ENCODE measurements around the gene AKR1D1.
"Not testable (repeated sequence)": the region's sequence is repeated elsewhere in the genome, so short reads cannot be mapped to it uniquely, and the experiment has no call there.

Gene AKR1D1

DNA sequence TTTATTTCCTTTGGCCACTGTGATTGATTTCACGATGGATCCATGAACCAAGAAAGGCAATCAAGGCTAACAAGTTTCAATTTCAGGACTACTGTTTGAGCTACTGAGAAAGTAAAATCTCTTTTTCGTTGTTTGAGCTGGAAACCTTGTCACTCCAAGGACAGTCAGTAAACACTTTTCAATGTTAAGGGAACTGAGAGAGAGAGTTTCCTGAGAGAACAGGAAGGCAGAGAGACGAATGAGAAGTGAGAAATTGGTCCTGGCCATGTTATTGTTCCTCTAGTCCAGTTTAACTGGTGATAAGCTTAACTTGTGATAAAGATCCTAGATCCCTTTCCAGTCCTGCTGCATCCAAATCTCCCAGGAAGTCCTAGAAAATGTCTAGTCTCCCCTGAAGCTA is 909 bp upstream of the AKR1D1 start:
- DNase-seq: no peak

DNA sequence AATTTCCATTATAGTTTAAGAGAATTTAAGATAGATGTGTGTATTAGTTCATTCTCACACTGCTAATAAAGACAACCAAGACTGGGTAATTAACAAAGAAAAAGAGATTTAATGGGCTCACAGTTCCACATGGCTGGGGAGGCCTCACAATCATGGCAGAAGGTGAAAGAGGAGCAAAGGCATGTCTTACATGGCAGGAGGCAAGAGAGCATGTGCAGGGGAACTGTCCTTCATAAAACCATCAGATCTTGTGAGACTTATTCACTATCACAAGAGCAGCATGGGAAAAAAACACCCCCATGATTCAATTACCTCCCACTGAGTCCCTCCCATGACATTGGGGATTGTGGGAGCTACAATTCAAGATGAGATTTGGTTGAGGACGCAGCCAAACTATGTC is 473 bp upstream of the AKR1D1 start:
- not testable (repeated sequence) for DNase-seq

DNA sequence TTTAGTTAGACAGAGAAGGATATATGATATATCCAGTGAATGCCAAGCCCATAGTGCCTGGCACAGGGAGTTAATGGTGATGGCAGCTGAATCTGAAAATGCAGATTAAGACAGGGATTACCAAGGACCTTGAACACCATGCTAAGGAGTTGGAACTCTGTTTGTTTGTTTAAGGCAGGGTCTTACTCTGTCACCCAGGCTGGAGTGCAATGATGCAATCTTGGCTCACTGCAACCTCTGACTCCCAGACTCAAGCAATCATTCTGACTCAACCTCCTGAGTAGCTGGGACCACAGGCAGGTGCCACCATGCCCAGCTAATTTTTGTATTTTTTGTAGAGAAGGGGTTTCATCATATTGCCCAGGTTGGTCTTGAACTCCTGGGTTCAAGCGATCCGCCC is 1.6 kb downstream of the AKR1D1 start:
- DNase-seq: no peak

DNA sequence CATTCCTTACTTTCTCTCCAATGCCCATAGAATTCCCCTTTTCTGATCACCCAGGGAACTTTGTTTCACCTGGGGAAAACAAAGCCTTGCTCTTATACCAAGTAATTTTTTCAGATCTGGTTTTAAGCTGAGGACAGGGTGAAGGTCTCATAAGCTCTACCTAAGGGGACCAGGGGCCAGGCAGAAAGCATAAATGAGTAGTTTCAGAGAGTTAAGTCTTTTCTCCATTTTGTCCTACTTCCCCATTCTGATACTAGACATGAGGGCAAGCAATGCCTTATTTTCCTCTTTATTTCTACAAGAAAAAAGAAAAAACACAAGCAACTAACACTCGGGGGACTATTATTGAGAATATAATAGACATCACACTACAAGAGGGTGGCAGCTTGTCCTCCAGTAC is 2.9 kb downstream of the AKR1D1 start:
- DNase-seq: no peak

DNA sequence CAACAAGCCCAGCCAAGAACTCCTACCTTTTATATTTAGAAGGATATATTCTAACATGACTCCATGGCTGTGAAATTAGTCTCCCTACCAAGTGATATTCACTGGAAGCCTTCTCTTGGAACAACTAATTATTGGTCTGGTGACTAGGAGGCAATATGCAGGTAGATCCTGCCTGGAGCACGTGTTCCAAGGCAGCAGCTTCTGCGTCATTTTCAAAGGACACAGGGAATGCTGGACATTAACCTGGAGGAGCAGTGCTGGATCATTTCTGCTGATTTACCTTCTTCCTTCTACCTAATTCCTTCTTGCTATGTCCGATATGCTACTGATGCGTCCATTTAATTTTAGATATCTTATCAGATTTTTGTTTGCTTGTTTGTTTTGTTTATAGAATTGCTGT is 5.6 kb downstream of the AKR1D1 start:
- no peak for DNase-seq

DNA sequence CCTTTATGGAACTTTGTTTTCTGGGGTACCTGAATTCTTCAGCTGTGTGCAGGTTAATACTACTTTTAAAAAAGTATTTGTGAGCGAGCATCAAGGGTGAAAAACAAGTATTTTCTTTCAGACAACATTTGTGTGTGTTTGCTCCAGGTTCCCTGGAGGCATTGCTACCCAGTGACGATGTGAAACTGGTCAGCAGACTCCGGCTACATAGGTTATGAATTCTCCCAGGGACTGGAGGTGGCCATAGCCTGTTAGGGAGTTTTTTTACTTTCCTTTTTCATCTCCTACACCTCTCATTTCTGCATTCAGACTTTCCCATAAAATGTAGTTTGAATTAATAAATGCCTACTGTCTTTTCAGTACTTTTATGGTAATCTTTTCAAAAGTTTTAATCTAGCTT is 7.6 kb downstream of the AKR1D1 start:
- DNase-seq: no peak

DNA sequence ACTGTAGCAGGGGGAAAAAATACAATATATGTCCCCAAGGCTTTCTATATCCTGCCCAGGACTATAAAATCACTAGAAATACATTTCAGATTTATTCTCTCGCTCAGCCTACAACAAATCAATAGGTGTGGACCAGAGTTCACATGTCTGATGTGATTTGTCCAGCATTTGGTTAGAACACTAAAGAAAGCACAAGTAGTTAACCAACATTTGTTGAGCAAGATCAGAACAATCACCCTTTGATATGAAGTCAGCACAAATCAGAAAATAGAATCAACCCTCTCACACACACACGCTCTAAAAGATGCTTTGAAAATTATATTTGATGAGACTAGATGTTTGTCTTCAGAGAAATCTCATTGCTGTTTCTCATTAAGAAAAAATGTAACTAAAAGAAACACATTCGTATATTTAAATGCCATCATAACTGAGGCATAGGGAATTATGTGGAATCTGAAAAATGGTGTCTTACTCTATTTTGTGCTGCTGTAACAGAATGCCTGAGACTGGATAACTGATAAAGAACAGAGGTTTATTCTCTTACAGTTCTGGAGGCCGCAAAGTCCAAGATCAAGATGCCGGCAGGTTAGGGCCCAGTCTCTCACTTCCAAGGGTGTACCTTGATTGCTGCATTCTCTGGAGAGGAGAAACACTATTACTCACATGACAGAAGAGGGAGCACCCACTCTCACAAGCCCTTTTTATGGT is 10.5 kb downstream of the AKR1D1 start:
- no peak for DNase-seq

DNA sequence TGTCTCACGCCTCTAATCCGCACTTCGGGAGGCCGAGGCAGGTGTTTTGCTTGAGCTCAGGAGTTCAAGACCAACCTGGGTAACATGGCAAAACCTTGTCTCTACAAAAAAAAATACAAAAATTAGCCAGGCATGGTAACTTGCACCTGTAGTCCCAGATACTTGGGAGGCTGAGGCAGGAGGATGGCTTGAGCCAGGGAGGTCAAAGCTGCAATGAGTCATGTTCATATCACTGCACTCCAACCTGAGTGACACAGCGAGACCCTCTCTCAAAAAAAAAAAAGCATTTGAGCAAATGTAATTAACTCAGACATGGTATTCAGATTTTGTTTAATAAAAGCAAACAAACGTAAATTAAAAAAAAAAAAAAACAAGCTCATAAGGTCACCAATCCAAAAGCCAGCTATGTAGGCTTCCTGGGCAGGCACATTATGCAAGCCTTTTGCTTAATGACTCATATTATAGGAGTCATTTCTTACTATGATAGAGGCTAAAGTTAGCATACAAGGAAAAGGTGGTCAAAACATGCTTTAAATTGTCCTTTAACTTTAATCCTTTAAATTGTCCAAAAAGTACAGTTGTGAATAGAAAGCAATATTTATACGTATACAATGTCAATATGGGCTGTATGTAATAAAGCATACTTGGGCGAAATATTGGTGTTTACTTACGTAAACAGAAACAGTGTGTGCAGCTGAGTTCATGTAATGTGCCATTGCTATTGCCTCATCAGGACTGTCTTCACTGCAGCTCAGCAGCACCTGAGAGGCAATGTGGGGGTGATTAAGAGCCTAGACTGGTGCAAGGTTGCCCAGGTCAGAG is 13.0 kb downstream of the AKR1D1 start:
- DNase-seq: no peak

DNA sequence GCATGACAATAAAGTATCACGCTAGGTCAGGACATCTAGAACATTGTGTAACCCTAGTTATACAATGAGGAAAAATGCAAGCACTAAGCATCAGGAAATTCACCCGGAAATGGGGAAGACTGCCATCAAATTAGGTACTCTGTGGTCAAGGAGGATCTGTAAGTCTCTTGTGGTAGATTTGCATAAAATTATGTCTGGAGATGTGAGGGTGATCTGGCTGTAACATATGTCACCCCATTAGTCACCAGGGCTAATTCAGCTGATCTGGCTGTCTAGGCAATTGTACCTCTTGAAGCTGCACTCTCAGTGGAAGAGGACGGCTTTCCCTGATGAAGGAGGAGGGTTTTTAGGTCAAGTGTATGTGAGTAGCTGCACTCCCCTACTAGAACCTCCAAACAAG is 14.8 kb downstream of the AKR1D1 start:
- DNase-seq: no peak

DNA sequence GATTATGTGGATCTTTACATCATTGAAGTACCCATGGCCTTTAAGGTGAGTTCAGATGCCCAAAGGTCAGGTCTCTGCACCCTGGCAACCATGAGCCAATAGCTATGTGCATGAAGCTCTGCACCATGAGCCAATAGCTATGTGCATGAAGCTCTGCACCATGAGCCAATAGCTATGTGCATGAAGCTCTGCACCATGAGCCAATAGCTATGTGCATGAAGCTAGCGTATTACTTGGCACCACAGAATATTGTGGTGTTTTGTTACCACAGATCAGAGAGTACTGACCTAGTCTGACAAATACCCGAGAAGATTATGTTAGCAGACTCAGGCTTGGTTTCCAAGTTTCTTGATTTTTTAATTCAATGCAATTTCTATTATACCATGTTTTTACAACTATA is 15.6 kb downstream of the AKR1D1 start:
- not testable (repeated sequence) for DNase-seq

DNA sequence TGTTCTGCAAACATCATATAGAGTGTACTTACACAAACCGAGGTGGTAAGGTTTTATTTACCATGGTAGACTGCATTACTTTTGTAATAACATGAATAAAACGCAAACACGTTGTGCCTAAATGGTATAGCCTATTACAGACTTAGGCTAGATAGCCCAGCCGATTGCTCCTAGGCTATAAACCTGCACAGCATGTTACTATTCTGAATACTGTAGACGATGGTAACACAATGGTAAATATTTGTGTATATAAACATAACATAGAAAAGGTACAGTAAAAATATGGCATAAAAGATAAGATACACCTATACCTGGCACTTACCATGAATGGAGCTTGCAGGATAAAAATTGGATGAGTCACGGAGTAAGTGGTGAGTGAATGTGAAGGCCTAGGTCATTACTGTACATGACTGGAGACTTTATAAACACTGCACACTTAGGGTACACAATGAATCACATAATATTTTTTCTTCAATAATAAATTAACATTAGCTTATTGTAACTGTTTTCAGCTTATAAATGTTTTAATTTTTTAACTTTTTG is 16.3 kb downstream of the AKR1D1 start:
- DNase-seq: peak; percentile 27

DNA sequence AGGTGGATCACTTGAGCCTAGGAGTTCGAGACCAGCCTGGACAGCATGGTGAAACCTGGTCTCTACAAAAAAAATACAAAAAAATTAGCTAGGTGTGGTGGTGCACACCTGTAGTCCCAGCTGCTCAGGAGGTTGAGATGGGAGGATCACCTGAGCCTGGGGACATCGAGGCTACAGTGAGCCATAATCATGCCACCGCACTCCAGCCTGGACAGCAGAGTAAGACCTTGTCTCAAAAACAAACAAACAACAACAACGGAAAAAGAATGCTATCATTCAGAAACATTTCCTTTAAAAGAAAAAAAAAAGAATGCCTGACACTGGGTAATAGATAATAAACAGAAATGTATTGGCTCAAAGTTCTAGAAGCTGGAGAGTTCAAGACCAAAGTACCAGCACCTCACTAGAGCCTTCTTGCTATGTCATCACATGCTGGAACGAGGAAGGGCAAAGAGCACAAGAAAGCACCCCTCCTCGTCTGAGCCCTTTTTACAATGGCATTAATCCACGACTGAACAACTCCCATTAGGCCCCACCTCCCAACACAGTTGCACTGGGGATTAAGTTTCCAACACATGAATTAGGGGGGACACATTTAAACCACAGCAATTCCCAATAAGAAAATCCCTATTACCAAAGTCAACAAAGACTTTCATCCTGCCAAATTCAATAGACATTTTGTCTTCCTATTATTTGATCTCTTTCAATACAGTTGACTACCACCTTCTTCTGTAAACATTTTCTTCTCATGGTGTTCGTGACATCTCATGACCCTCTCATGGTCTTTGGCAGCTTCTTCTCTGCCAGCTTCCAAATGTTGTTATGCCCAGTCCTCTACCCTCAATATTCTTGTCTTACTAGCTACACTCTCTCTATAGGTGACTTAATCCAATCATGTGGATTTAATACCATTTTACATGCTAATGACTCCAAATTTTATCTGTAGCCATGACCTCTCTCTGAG is 20.0 kb downstream of the AKR1D1 start:
- no peak for DNase-seq

DNA sequence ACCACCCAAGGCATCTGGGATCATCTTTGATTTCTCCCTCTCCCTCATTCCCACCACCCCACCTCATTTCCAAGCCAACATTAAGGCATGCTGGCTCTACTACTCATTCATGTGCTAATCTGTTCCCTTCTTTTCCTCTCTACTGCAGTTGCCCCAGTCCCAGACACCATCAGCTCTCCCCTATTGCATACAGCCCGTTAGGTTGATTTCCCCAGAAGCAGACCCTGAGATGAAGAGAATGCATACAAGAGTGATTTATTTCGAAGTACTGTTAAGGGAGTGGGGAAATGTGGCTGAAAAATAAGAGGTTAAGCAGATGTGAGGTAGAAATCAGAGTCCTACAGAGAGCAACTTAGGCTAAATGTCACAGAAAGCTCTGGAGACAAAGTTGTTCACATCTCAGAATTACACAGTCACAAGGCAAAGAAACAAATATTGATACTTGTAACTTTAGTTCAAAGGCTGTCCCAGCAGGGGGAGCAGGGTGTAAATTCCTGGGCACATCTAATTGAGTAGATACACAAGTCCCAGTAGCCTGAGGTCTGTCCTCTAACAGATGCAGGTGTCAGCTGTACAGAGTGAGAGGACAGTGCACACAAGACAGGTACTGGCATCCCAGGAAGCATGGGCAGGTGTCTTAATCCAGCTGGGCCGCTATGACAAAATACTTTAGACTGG is 20.9 kb downstream of the AKR1D1 start:
- no peak for DNase-seq

DNA sequence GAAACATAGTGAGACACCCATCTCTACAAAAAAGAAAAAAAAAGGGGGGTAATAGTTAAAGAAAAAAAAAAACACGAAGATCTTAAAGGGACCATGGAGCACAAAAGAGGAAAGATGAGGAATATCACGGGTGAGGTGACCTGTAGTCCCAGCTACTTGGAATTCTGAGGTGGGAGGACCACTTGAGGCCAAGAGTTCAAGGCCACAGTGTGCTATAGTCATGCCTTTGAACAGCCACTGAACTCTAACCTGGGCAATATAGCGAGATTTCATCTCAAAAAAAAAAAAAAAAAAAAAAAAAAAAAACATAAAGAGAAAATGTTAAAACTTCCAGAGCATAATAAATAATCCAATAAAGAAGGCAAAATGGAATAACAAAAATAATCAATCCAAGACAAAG is 23.6 kb downstream of the AKR1D1 start:
- no peak for DNase-seq

DNA sequence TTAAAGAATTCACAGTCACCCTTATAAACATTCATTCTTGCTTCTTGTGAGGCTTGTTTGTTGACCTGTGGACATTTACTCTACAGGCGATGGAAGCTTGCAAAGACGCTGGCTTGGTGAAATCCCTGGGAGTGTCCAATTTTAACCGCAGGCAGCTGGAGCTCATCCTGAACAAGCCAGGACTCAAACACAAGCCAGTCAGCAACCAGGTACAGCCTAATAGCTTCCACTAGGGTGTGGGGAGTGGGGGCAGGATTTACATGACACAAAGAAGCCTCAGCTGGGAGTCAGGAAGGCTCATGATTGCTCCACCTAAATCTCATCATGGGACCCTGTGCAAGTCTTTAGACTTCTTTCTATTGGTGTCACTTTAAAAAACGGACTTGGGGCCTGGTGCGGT is 29.0 kb downstream of the AKR1D1 start:
- DNase-seq: no peak

DNA sequence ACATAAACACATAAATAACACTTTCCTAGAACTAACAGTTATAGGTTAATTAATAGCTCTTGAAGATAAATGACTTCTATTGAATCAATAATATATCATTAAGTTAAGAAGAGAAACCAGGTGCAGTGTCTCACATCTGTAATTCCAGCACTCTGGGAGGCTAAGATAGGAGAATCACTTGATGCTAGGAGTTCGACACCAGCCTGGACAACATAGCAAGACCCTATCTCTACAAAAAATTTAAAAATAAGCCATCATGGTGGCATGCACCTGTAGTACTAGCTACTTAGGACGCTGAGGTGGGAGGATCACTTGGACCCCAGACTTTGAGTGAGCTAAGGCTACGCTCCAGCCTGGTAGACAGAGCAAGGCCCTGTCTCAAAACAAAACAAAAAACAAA is 38.8 kb downstream of the AKR1D1 start:
- DNase-seq: no peak

DNA sequence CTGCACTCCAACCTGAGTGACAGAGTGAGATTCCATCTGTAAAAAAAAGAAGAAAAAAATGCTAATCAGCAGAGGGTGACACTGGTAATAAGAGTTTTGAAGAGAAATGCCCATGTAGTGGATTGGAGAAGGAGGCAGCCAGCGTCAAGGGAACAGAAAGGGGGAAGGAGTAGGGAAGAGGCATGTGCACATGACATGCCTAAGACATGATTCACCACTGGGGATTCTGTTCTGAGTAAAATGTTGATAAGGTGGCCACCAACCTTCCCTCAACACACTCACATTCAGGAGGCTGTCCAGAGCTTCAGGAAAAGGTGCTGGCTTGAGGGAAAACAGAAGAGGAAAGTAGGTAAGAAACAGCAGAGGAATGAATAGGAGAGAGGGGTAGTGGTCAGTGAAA is 39.9 kb downstream of the AKR1D1 start:
- DNase-seq: no peak

DNA sequence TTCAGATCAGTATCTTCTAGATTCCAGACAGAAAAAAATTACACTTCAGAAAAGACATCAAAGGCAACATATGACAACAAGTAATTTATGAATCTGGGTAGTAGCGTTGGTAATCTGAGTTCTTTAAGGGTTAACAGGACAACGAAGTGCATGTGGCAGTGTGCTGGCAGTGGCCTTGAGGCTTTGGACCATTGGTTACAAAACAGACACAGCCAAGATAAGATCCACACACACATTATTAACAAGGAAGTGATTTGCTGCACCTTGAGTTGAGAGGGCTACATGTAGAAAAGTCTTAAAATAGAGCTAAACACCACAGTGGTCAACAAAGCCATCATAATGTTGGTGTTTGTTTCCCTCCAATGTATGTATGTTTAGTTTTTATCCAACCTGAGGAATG is 40.6 kb downstream of the AKR1D1 start:
- DNase-seq: no peak

DNA sequence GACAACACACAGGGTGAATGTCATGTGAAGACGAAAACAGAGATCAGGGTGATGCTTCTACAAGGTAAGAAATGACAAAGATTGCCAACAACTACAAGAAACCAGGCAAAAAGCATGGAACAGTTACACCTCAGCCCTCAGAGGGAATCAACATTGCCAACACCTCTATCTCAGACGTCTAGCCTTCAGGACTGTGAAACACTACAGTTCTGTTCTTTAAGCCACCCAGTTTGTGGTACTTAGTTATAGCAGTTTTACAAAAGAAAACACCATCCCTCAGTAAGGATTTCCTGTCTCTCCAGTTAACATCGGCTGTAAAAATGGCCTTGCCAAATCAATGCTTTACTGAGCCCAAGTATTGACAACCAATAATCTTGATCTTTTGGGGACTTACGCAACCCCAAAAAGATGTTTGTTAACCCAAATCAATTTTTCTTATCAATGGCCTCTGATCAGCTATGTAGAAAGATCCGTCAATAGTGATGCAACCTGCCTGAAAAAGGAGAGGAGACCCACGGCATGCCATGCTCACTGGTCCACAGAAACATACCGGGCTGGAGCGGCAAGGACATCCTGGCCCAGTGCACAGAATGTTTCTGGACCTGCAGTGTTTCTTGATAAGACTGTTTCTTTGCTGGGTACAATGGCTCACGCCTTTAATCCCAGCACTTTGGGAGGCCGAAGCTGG is 44.0 kb downstream of the AKR1D1 start:
- no peak for DNase-seq

DNA sequence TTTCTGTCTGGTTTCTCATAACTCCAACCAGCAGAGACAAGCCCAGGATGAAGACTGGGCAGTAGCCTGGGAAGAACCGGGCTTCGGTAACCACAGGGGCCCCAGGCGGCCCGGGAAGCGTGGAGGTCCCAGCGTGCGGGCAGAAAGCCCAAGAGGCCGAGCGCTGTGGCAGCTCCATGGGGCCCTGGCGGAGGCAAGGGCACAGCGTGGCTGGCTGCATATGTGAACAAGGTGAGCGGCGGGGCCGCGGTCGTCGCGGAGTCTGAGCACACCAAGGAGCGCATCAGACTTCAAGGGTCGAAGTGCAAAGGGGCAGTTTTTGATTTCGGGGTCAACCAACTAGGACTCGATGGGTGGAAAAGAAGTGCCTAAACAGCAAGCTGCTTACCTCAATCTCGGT is 45.9 kb downstream of the AKR1D1 start:
- no peak for DNase-seq

DNA sequence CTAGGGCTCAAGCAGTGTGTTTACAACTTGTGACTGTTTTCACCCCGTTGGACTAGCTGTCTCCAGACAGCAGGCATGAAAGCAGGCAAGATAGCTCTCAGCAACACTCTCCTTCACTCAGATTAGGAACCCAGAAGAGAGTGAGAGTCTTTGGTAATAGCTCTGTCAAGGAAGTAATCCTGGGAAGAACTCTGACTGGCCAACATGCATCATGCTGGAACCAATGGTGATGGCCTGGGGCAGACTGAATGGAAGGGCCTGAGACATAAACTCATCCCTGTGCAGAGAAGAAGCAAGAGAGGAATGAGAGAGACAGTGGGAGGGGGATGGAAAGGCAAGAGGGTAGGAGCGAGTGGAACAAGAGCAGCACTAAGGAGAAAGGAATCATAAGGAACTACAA is 48.9 kb downstream of the AKR1D1 start:
- no peak for DNase-seq

DNA sequence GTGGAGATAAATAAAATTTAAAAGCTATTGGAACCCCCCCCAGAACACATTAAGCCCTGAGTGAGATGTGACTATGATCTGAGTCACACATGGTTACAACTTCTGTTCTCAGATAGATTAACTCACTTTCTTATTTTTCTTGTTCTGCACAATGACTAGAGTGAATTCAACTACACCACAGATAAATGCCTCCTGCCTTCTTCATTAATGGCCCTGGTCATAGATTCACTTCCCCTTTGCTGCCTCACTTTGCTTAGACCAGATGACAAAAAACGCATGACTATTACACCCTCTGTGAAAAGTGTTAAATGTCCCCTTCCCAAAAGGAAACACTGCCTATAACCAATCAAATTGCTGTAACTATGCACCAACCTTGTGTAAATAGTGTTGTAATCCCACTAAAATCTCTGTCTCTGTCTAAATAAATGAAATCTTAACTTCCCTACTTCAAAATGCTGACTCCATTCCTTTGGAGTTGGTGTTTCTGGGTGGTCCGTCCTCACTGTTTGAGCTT is 49.4 kb downstream of the AKR1D1 start:
- DNase-seq: no peak
